Transverse colon (tissue), 4 donors: Measurements from ENCODE around the gene DYDC2. TPM values are rescaled to one million over a fixed set of nuclear protein-coding genes. Genes with fewer than 3 reads are reported as not detected.
A peak's percentile ranks its signal among the peaks of the same experiment; 100 is the strongest.

Experiments
- DNase-seq: peaks from one replicate; pipeline ENCODE4 v3.0.0-alpha.2; 2019
- H3K27ac ChIP-seq, 4 donors: fragments of 200-600 bp; sonication (generic); 2 replicates each; pipeline ENCODE4 v1.5.1; 2016 to 2018; ENCODE audit warnings: inconsistent platforms in 4 of 4
- H3K27me3 ChIP-seq: fragments of 200-600 bp; sonication (generic); 2 replicates; pipeline ENCODE4 v1.5.1; 2017; ENCODE audit warnings: inconsistent platforms
- H3K36me3 ChIP-seq, 4 donors: fragments of 200-600 bp; sonication (generic); 2 replicates each; pipeline ENCODE4 v1.5.1; 2017 to 2019; ENCODE audit warnings: inconsistent platforms in 4 of 4
- H3K4me1 ChIP-seq, 4 donors: fragments of 200-600 bp; sonication (generic); 2 replicates each; pipeline ENCODE4 v1.5.1; 2017 to 2020; ENCODE audit warnings: inconsistent platforms in 4 of 4
- H3K4me3 ChIP-seq, 4 donors: fragments of 200-600 bp; sonication (generic); 1 replicate in 1 of 4; 2 replicates in 3 of 4; pipeline versions ENCODE4 v1.5.1 to v1.6.1; 2017 to 2019; ENCODE audit warnings: inconsistent platforms in 4 of 4
- H3K9me3 ChIP-seq, 2 donors: fragments of 200-600 bp; sonication (generic); 2 replicates each; pipeline ENCODE4 v1.5.1; 2017 to 2019; ENCODE audit warnings: inconsistent platforms in 2 of 2
- CTCF ChIP-seq, 5 experiments: fragments of 200-600 bp in 3 of 5; fragments of 450-650 bp in 2 of 5; sonication (generic) in 3 of 5; IDR thresholded peaks; 1 replicate in 2 of 5; 2 replicates in 3 of 5; pipeline ENCODE4 v1.5.1; 2016 to 2017; ENCODE audit warnings: antibody characterized with exemption in 5 of 5, inconsistent platforms in 3 of 5, mild to moderate bottlenecking in 2 of 5, moderate library complexity in 1 of 5
- EP300 ChIP-seq: sonication (generic); formaldehyde crosslinking; IDR thresholded peaks from one replicate; pipeline ENCODE4 v1.6.1; 2017; ENCODE audit warnings: antibody characterized with exemption, low read depth
- POLR2A ChIP-seq: fragments of 450-650 bp; IDR thresholded peaks from one replicate; pipeline ENCODE4 v1.6.1; 2016; ENCODE audit warnings: antibody characterized with exemption, mild to moderate bottlenecking, moderate library complexity
- POLR2AphosphoS5 ChIP-seq, 3 donors: sonication (generic); formaldehyde crosslinking; IDR thresholded peaks; one replicate each; pipeline ENCODE4 v1.6.1; 2016; ENCODE audit warnings: antibody characterized with exemption in 3 of 3
- WGBS, 2 donors: methylation state at CpG; one replicate each; pipeline ENCODE4 v1.1.5; 2018; ENCODE audit warnings: low coverage in 1 of 2; 5-methylcytosine and 5-hydroxymethylcytosine counted together
- in situ Hi-C, 4 donors: fragments of 200-750 bp; cut with MboI; loops; one replicate each; pipeline versions ENCODE4 v1.15.0 to v1.15.1; 2017; ENCODE audit warnings: low sequenced_read_pairs in 3 of 4, low pct_ligation_motif_present in 1 of 4, low pct_unique_long_range_greater_than_20kb in 1 of 4
- intact Hi-C: fragments of 100-400 bp; cut with DNase I; formaldehyde crosslinking; loops from one replicate; pipeline ENCODE4 v1.15.1; 2023; ENCODE audit warnings: low total_unique reads
- total RNA-seq, 4 donors: library from RNA; depleted of rRNA; stranded (reverse); fragments of >200 nt; gene quantifications; one replicate each; pipeline ENCODE4 v1.1.0, GENCODE V29; 2016

DYDC2 gene
- total RNA-seq, 4 donors from 2014 or later: not detected

GRCh38 chr10:80373502-80373901, 16.9 kb downstream of the DYDC2 start:
- Histone ChIP-seq H3K27me3 (no peaks in the 10 kb centered on the region), H3K27ac (no peak overlapping the region), H3K36me3 (no peaks in the 10 kb centered on the region), H3K9me3 (no peaks in the 10 kb centered on the region), H3K4me3 (no peak overlapping the region), H3K4me1 (peaks cover 0 to 2% (median under 1%) of the 10 kb centered on the region in 4 donors)
- in situ Hi-C loops: no loop called here
- intact Hi-C loops: no loop called here
- 51 to 81% methylated on average over 2 of the region's 2 CpGs for WGBS, 2 donors
- no peak for DNase-seq
- TF ChIP-seq POLR2AphosphoS5 (IDR thresholded peaks at IDR 0.05) (no peak), POLR2A (no peak), EP300 (no peak), CTCF (IDR thresholded peaks at IDR 0.05) (no peak)

DNA sequence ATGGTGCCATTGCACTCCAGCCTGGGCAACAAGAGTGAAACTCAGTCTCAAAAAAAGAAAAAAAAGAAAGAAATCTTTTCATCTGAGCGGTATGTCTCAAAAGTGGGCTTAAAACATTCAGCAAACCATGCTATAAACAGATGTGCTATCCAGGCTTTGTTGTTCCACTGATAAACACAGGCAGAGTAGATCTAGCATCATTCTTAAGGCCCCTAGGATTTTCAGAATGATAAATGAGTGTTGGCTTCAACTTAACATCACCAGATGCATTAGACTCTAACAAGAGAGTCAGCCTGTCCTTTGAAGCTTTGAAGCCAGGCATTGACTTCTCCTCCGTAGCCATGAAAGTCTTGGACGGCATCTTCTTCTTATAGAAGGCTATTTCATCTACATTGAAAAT, 23.1 kb downstream of the DYDC2 start:
- Histone ChIP-seq H3K9me3 (no peaks in the 10 kb centered on the region), H3K36me3 (no peaks in the 10 kb centered on the region), H3K27me3 (no peaks in the 10 kb centered on the region), H3K4me3 (no peak overlapping the region), H3K4me1 (peaks cover 0 to 8% (median 4%) of the 10 kb centered on the region in 4 donors), H3K27ac (no peak overlapping the region)
- no peak for DNase-seq
- in situ Hi-C loops: loop anchor here in 2 of 4 donors (10.0 kb wide), 2 partner anchors 65 to 125 kb away; no protein-coding TSS in a partner anchor
- TF ChIP-seq POLR2A: no peak
- intact Hi-C loops: loop anchor here (10.0 kb wide), 1 partner anchor 125 kb away; no protein-coding TSS in a partner anchor
- 43 to 68% methylated on average over 3 of the region's 3 CpGs for WGBS, 2 donors

GRCh38 chr10:80380185-80380584, 23.6 kb downstream of the DYDC2 start:
- WGBS, 2 donors: 78 to 88% methylated on average over 4 of the region's 4 CpGs
- H3K4me1 ChIP-seq: peaks cover 0 to 8% (median 4%) of the 10 kb centered on the region in 4 donors
- intact Hi-C loops: loop anchor here (10.0 kb wide), 1 partner anchor 125 kb away; no protein-coding TSS in a partner anchor
- DNase-seq: no peak
- no peaks in the 10 kb centered on the region for H3K36me3 ChIP-seq
- no peaks in the 10 kb centered on the region for H3K9me3 ChIP-seq
- no peak overlapping the region for H3K4me3 ChIP-seq
- H3K27me3 ChIP-seq: no peaks in the 10 kb centered on the region
- in situ Hi-C loops: loop anchor here in 2 of 4 donors (10.0 kb wide), 2 partner anchors 65 to 125 kb away; no protein-coding TSS in a partner anchor
- H3K27ac ChIP-seq: no peak overlapping the region
- no peak for TF ChIP-seq CTCF (IDR thresholded peaks at IDR 0.05)
- TF ChIP-seq POLR2A: no peak
- TF ChIP-seq EP300: no peak
- no peak for TF ChIP-seq POLR2AphosphoS5 (IDR thresholded peaks at IDR 0.05)

DNA sequence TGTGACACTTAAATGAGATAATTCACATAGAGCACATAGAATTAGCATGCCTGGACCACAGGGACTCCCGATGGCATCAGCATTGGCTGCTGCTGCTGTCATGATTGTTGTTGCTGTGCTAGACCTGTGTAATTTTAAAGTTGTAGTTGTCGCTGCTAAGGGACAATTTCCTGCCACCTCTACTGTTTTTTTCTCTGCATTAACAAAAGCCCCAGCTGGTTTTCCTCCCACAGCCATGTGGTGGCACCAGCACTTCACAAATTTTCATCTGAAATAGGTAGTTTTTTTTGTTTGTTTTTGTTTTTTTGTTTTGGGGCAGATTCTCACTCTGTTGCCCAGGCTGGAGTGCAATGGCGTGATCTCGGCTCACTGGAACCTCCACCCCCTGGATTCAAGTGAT, 26.4 kb downstream of the DYDC2 start:
- WGBS, 2 donors: 0 to 13% methylated on average over 1 to 4 of the region's 4 CpGs
- peak; percentile 44 for DNase-seq
- intact Hi-C loops (loop anchor here (10.0 kb wide), 1 partner anchor 122 kb away; no protein-coding TSS in a partner anchor), in situ Hi-C loops (loop anchor here in 2 of 4 donors (10.0 kb wide), 2 partner anchors 62 to 122 kb away; no protein-coding TSS in a partner anchor)
- H3K36me3 ChIP-seq: no peaks in the 10 kb centered on the region
- H3K9me3 ChIP-seq: no peaks in the 10 kb centered on the region
- TF ChIP-seq CTCF (IDR thresholded peaks at IDR 0.05) (peak; percentile 48 to 69 (median 57)), EP300 (no peak)
- peaks cover 0 to 11% (median 4%) of the 10 kb centered on the region in 4 donors for H3K4me1 ChIP-seq
- no peaks in the 10 kb centered on the region for H3K27me3 ChIP-seq
- H3K27ac ChIP-seq: no peak overlapping the region
- H3K4me3 ChIP-seq: no peak overlapping the region

DNA sequence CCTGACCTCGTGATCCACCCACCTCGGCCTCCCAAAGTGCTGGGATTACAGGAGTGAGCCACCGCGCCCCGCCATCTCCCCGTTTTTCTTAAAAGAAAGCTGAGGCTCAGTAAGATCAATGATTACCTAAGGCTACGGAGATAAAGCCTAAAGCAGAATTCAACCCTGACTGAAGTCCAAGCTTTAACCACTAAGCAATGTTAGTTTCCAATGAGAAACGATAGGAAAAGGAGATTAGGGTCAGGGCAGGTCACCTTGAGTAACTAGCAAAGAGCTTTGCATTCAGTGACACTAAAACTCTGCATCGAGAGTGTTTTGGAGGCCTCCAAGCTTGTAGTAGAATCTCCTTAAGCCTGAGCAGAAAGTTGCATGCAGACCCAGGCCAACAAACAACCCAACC, 34.2 kb downstream of the DYDC2 start:
- Histone ChIP-seq H3K36me3 (no peaks in the 10 kb centered on the region), H3K4me1 (peaks cover 0 to 10% (median 0%) of the 10 kb centered on the region in 4 donors), H3K27me3 (no peaks in the 10 kb centered on the region), H3K27ac (no peak overlapping the region), H3K4me3 (no peak overlapping the region), H3K9me3 (no peaks in the 10 kb centered on the region)
- DNase-seq: no peak
- intact Hi-C loops (no loop called here), in situ Hi-C loops (no loop called here)
- TF ChIP-seq CTCF (IDR thresholded peaks at IDR 0.05) (no peak), POLR2AphosphoS5 (IDR thresholded peaks at IDR 0.05) (no peak), POLR2A (no peak), EP300 (no peak)
- WGBS, 2 donors: 92 to 100% methylated on average over 1 to 9 of the region's 9 CpGs
